ENCODE results near the gene HK1.
A peak's percentile ranks its signal among the peaks of the same experiment; 100 is the strongest.
"Not testable (repeated sequence)": the region's sequence is repeated elsewhere in the genome, so short reads cannot be mapped to it uniquely, and the experiment has no call there.

Gene HK1

GRCh38 chr10:69445041-69445440 is 166.7 kb downstream of the HK1 start:
- H3K27me3 Mint-ChIP-seq: peaks cover 39% of the 10 kb centered on the region
- H3K9me3 Mint-ChIP-seq: no peaks in the 10 kb centered on the region
- DNase-seq: no peak
- no peak overlapping the region for H3K27ac Mint-ChIP-seq
- H3K4me1 Mint-ChIP-seq: peaks cover 15% of the 10 kb centered on the region
- no peaks in the 10 kb centered on the region for H3K36me3 Mint-ChIP-seq
- CTCF ChIA-PET: no interaction called here
- H3K4me3 Mint-ChIP-seq: no peak overlapping the region

DNA sequence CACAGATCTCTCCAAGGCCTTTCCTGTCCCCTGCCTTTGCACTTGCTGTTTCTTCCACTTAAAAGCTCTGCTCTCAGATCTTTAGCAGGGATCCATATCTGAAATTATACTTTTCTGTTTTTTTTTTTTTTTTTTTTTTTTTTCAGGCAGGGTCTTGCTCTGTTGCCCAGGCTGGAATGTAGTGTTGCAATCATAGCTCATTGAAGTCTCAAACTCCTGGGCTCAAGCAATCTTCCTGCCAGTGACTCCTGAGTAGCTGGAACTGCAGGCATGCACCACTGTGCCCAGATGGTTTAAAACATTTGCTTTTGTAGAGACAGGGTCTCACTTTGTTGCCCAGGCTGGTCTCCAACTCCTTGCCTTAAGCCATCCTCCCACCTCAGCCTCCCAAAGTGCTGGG is 167.9 kb downstream of the HK1 start:
- CTCF ChIA-PET: interaction anchor here (0.8 to 1.8 kb wide), 5 partner anchors 9 to 69 kb away, joined by 3 to 8 read pairs (median 4); no protein-coding TSS in a partner anchor
- DNase-seq: no peak
- H3K4me1 Mint-ChIP-seq: peaks cover 23% of the 10 kb centered on the region
- H3K27me3 Mint-ChIP-seq: peaks cover 34% of the 10 kb centered on the region
- H3K36me3 Mint-ChIP-seq: no peaks in the 10 kb centered on the region
- no peaks in the 10 kb centered on the region for H3K9me3 Mint-ChIP-seq
- no peak overlapping the region for H3K27ac Mint-ChIP-seq
- H3K4me3 Mint-ChIP-seq: no peak overlapping the region

- H3K4me3 Mint-ChIP-seq: no peak overlapping the region
- H3K36me3 Mint-ChIP-seq: no peaks in the 10 kb centered on the region
- DNase-seq: no peak
- H3K27me3 Mint-ChIP-seq: peaks cover 31% of the 10 kb centered on the region
- H3K27ac Mint-ChIP-seq: no peak overlapping the region
- H3K9me3 Mint-ChIP-seq: no peaks in the 10 kb centered on the region
- H3K4me1 Mint-ChIP-seq: peaks cover 23% of the 10 kb centered on the region
- CTCF ChIA-PET: interaction anchor here (0.8 to 1.8 kb wide), 7 partner anchors 8 to 207 kb away, joined by 3 to 8 read pairs (median 4); no protein-coding TSS in a partner anchor
These were observed 168.4 kb downstream of the HK1 start for GRCh38 chr10:69446650-69447151.

DNA sequence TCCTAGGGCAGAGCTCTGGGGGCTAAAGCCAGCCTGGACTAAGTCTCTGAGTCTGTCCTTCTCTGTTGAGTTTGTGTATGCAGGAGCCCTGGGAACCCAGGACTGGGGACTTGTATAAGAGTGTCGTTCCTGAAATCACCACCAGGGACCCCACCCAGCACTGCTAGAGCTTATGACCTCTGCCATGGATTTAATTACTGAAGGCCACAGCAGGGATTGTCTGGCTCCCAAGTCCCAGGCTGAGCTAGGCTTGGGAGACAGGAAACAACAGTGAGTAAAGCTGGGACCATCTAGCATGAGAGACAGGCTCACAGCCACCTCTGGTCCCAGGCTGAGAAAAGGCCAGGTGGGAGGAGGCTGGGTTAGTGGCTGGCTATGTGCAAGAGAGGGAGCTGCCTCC is 171.5 kb downstream of the HK1 start:
- no peaks in the 10 kb centered on the region for H3K9me3 Mint-ChIP-seq
- peaks cover 40% of the 10 kb centered on the region for H3K4me1 Mint-ChIP-seq
- CTCF ChIA-PET: interaction anchor here (0.6 to 3.7 kb wide), 13 partner anchors 9 to 328 kb away, joined by 3 to 16 read pairs (median 3); no protein-coding TSS in a partner anchor
- H3K4me3 Mint-ChIP-seq: peak overlapping the region; percentile 29
- peak; percentile 68 for DNase-seq
- no peaks in the 10 kb centered on the region for H3K36me3 Mint-ChIP-seq
- H3K27me3 Mint-ChIP-seq: peaks cover 37% of the 10 kb centered on the region
- H3K27ac Mint-ChIP-seq: peak overlapping the region; percentile 11

GRCh38 chr10:69450395-69450794 is 172.1 kb downstream of the HK1 start:
- not testable (repeated sequence) for H3K27ac Mint-ChIP-seq, H3K9me3 Mint-ChIP-seq, H3K4me3 Mint-ChIP-seq, H3K36me3 Mint-ChIP-seq, DNase-seq
- Mint-ChIP-seq H3K4me1 (peaks cover 40% of the 10 kb centered on the region), H3K27me3 (peaks cover 39% of the 10 kb centered on the region)
- CTCF ChIA-PET: interaction anchor here (0.8 to 3.7 kb wide), 11 partner anchors 8 to 329 kb away, joined by 3 to 16 read pairs (median 4); no protein-coding TSS in a partner anchor

- Mint-ChIP-seq H3K4me3 (peak within 1 kb of the TSS; percentile 84), H3K9me3 (no peaks in the 10 kb centered on the region), H3K36me3 (no peaks in the 10 kb centered on the region), H3K4me1 (peaks cover 40% of the 10 kb centered on the region), H3K27me3 (peaks cover 35% of the 10 kb centered on the region), H3K27ac (no peak within 1 kb of the TSS)
- CTCF ChIA-PET: interaction anchor here (1.1 to 2.0 kb wide), 3 partner anchors 17 to 54 kb away, joined by 3 to 6 read pairs (median 5); no protein-coding TSS in a partner anchor
- peak; percentile 89 for DNase-seq
These were observed 173.0 kb downstream of the HK1 start, which contains the start of gene TSPAN15 for GRCh38 chr10:69451209-69451783. Gene TSPAN15 (plus strand): TSS chr10:69451465. CDS start chr10:69451595, 130 bp downstream.
